Osteocyte (in vitro differentiated cells): ENCODE results near the gene OR52B4. TPM values are rescaled to one million over a fixed set of nuclear protein-coding genes. Genes with fewer than 3 reads are reported as not detected.
"Not testable (repeated sequence)": the region's sequence is repeated elsewhere in the genome, so short reads cannot be mapped to it uniquely, and the experiment has no call there.

Source experiments
- DNase-seq: peaks from one replicate; pipeline ENCODE4 v3.0.0; 2021; ENCODE audit warnings: mixed read lengths; ENCODE audit not compliant: unreplicated experiment; ENCODE audit errors: extremely low spot score
- H3K27ac Mint-ChIP-seq: one replicate; pipeline ENCODE4 v1.8.0; 2021; ENCODE audit warnings: mild to moderate bottlenecking, mixed read lengths; ENCODE audit not compliant: unreplicated experiment
- H3K27me3 Mint-ChIP-seq: one replicate; pipeline ENCODE4 v1.8.0; 2021; ENCODE audit warnings: mixed read lengths; ENCODE audit not compliant: unreplicated experiment
- H3K36me3 Mint-ChIP-seq: one replicate; pipeline ENCODE4 v1.8.0; 2021; ENCODE audit warnings: mixed read lengths; ENCODE audit not compliant: unreplicated experiment
- H3K4me1 Mint-ChIP-seq: one replicate; pipeline ENCODE4 v1.8.0; 2021; ENCODE audit warnings: mixed read lengths; ENCODE audit not compliant: unreplicated experiment
- H3K4me3 Mint-ChIP-seq: one replicate; pipeline ENCODE4 v1.8.0; 2021; ENCODE audit warnings: mild to moderate bottlenecking, moderate library complexity, mixed read lengths; ENCODE audit not compliant: unreplicated experiment
- H3K9me3 Mint-ChIP-seq: one replicate; pipeline ENCODE4 v1.8.0; 2021; ENCODE audit warnings: mixed read lengths; ENCODE audit not compliant: unreplicated experiment
- CTCF ChIP-seq: fragments of 200-600 bp; sonication (generic); IDR thresholded peaks from 2 replicates; pipeline ENCODE4 v1.5.0; 2021; ENCODE audit warnings: antibody characterized with exemption, mild to moderate bottlenecking, moderate library complexity
- total RNA-seq: library from RNA; stranded (reverse); gene quantifications from 2 replicates; pipeline ENCODE4 v1.2.1, GENCODE V29; 2021

The OR52B4 gene
- total RNA-seq, 1 donor from 2014 or later = not detected

DNA sequence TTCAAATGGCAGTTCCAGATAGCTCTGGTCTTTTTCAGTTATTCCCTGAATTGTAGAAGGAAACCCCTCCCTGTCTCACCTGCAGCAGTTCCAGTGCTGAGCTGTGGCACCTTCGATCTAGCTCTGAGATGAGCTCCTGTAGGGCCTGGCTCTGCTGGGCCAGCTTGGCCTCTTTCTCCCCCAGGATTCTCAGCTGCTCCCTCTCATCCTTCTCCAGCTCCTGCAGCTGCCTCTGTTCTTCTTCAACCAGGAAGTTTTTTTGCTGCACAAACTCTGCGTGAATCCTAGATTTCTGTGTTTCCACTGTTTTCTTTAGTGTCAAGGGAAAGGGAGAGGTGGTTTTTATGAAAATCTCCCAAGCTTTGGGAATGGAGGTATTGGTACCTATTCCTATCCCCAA lies 20.0 kb upstream of the OR52B4 start:
- DNase-seq = no peak
- peaks cover 71% of the 10 kb centered on the region for H3K36me3 Mint-ChIP-seq
- no peak overlapping the region for H3K4me3 Mint-ChIP-seq
- peaks cover 10% of the 10 kb centered on the region for H3K4me1 Mint-ChIP-seq
- H3K27me3 Mint-ChIP-seq = no peaks in the 10 kb centered on the region
- peaks cover 11% of the 10 kb centered on the region for H3K9me3 Mint-ChIP-seq
- H3K27ac Mint-ChIP-seq = no peak overlapping the region
- TF ChIP-seq CTCF = no peak

- Mint-ChIP-seq H3K27ac (no peak overlapping the region), H3K36me3 (peaks cover 65% of the 10 kb centered on the region), H3K27me3 (no peaks in the 10 kb centered on the region), H3K4me1 (no peaks in the 10 kb centered on the region), H3K9me3 (peaks cover 11% of the 10 kb centered on the region), H3K4me3 (no peak overlapping the region)
- no peak for TF ChIP-seq CTCF
- no peak for DNase-seq
These were observed 18.0 kb upstream of the OR52B4 start for GRCh38 chr11:4385978-4386740.

DNA sequence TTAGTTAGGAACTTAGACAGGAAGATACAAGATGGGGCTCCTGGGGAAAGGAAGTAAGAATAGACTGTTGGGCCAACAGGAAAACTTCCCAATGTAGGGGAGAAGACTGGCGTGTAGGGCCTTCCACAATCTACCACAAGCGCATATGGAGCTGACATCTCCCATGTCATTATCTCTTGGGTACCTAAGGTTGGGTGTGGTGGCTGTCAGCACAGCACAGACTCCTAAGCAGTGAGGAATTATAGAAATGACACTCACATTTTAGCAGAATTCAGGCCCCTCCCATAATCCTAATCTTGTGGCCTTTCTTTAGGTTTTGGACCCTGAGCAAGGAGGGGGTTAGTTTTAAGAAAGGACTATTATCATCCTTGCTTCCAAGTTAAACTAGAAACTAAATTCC lies 13.7 kb upstream of the OR52B4 start:
- Mint-ChIP-seq H3K4me1 (no peaks in the 10 kb centered on the region), H3K27ac (no peak overlapping the region), H3K36me3 (peaks cover 29% of the 10 kb centered on the region), H3K4me3 (no peak overlapping the region), H3K27me3 (no peaks in the 10 kb centered on the region), H3K9me3 (no peaks in the 10 kb centered on the region)
- TF ChIP-seq CTCF = no peak
- DNase-seq = no peak

GRCh38 chr11:4375431-4376140 lies 7.4 kb upstream of the OR52B4 start:
- Mint-ChIP-seq H3K27me3 (peaks cover 10% of the 10 kb centered on the region), H3K4me1 (no peaks in the 10 kb centered on the region), H3K36me3 (no peaks in the 10 kb centered on the region), H3K27ac (no peak overlapping the region), H3K9me3 (no peaks in the 10 kb centered on the region), H3K4me3 (no peak overlapping the region)
- no peak for TF ChIP-seq CTCF
- no peak for DNase-seq

DNA sequence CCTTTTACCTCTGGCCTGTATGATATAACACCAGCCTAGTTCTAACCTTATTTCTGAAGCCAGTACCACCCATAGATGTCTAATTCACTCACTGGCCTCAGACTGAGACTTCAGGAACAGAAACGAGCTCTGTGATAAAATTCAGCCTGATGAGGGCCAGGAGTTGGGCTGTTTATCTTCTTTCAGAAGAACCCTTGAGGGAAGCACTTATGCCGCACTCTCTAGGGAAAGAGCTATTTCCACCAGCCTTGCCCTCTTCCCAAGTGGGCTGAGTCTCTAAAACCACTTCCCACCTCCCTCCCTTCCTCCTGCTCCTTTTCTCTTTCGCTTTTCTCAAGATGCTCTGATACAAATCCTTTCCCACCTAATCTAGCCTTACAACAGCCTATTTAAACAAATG lies 2.0 kb upstream of the OR52B4 start:
- Mint-ChIP-seq H3K36me3 (no peaks in the 10 kb centered on the region), H3K4me3 (no peak overlapping the region), H3K27me3 (peaks cover 10% of the 10 kb centered on the region), H3K4me1 (no peaks in the 10 kb centered on the region), H3K27ac (no peak overlapping the region), H3K9me3 (no peaks in the 10 kb centered on the region)
- DNase-seq = no peak
- TF ChIP-seq CTCF = no peak

DNA sequence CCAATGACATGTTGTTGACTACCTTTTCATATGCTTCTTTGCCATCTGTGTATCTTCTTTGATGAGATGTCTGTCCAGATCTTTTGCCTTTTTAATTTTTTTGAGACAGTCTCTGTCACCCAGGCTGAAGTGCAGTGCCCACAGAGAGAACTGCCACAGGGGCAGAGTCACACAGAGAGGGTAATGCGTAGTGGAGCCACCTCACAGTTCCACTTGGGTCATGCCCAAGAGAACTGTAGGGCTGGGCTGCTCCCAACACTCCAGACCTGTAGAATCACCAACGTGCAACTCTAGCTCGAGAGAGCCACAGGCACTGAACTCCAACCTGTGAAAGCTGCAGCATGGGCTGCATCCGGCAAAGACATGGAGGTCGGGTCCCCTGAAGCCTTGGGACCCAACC lies 20.0 kb downstream of the OR52B4 start:
- H3K27ac Mint-ChIP-seq, H3K27me3 Mint-ChIP-seq, H3K9me3 Mint-ChIP-seq, H3K4me3 Mint-ChIP-seq, DNase-seq, H3K36me3 Mint-ChIP-seq, H3K4me1 Mint-ChIP-seq: not testable (repeated sequence)

GRCh38 chr11:4345366-4345765 lies 22.8 kb downstream of the OR52B4 start:
- H3K9me3 Mint-ChIP-seq, H3K27me3 Mint-ChIP-seq, H3K4me3 Mint-ChIP-seq, H3K27ac Mint-ChIP-seq, H3K36me3 Mint-ChIP-seq, H3K4me1 Mint-ChIP-seq, DNase-seq: not testable (repeated sequence)
